H7 (cell line): ENCODE results near the gene FOXN3. TPM values are rescaled to one million over a fixed set of nuclear protein-coding genes. Genes with fewer than 3 reads are reported as not detected.

Source experiments
- DNase-seq: peaks from one replicate; pipeline ENCODE4 v3.0.0; 2012
- H3K27me3 ChIP-seq: 2 replicates; pipeline ENCODE4 v1.6.0; 2011; ENCODE audit warnings: mild to moderate bottlenecking, low read length; ENCODE audit not compliant: control insufficient read depth, insufficient read depth
- H3K36me3 ChIP-seq: replicated peaks from 2 replicates; pipeline ENCODE4 v1.5.1; 2011; ENCODE audit warnings: low read length; ENCODE audit not compliant: control insufficient read depth, insufficient read depth
- H3K4me3 ChIP-seq: 2 replicates; pipeline ENCODE4 v1.5.1; 2011; ENCODE audit warnings: low read depth, mild to moderate bottlenecking, control low read depth, low read length, moderate library complexity; ENCODE audit not compliant: insufficient read depth
- total RNA-seq: library from RNA; depleted of rRNA; stranded (reverse); fragments of >200 nt; shearing (Covaris generic); gene quantifications from 2 replicates; pipeline ENCODE4 v1.2.3, GENCODE V29; 2014

The FOXN3 gene
- total RNA-seq, 1 experiment from 2014 or later = 64.6 TPM

GRCh38 chr14:89143595-89143994, 273.4 kb downstream of the FOXN3 start:
- no peaks in the 10 kb centered on the region for H3K36me3 ChIP-seq
- DNase-seq = no peak
- H3K27me3 ChIP-seq = peaks cover 2% of the 10 kb centered on the region; the same call in 1 of the 2 replicates
- H3K4me3 ChIP-seq = no peak overlapping the region

DNA sequence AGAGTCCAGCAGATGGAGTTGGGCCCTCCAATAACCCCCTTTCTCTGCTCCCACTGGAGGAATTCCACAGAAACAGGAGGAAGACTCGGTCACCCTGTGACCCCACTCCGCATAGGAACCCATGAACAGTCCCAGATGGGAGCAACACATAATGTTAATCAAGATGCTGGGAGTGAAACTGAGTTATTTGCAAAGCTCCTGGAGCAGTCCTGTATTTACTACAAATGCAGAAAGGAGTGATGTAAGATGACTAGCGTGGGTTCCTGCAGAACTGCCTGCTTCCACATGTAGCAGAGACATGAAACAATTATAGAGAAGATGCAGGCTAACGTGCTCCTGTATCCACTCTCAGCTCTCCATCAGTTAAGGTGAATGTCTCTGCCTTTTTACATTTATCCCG, 274.7 kb downstream of the FOXN3 start:
- no peak for DNase-seq
- peaks cover 2% of the 10 kb centered on the region; the same call in 1 of the 2 replicates for H3K27me3 ChIP-seq
- no peaks in the 10 kb centered on the region for H3K36me3 ChIP-seq
- no peak overlapping the region for H3K4me3 ChIP-seq

DNA sequence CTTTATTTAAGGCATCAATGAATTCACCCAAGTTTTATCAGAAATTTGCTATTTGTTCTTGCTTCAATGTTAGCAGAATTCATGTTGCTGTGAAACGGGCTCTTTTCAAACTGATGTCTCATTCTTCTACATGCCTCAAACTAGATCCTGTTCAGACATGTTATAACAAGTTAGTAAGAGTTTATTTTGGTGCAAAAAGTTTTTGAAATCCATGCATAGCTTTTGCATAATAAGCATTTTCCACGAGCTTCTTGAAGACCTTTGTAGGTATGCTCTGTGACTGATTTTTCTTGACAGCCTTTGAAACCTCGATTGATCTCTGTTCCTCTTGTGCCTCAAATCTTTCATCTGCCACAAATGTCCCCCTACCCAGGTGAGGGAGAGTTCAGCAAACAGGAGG, 275.2 kb downstream of the FOXN3 start:
- Histone ChIP-seq H3K4me3 (no peak overlapping the region), H3K27me3 (peaks cover 2% of the 10 kb centered on the region; the same call in 1 of the 2 replicates), H3K36me3 (no peaks in the 10 kb centered on the region)
- DNase-seq = no peak

GRCh38 chr14:89140326-89140725, 276.7 kb downstream of the FOXN3 start:
- Histone ChIP-seq H3K4me3 (no peak overlapping the region), H3K27me3 (no peaks in the 10 kb centered on the region), H3K36me3 (no peaks in the 10 kb centered on the region)
- no peak for DNase-seq

GRCh38 chr14:89139404-89140247, 277.4 kb downstream of the FOXN3 start:
- Histone ChIP-seq H3K4me3 (no peak overlapping the region), H3K36me3 (no peaks in the 10 kb centered on the region), H3K27me3 (no peaks in the 10 kb centered on the region)
- DNase-seq = peak; percentile 55

GRCh38 chr14:89138846-89139245, 278.2 kb downstream of the FOXN3 start:
- no peak for DNase-seq
- Histone ChIP-seq H3K4me3 (no peak overlapping the region), H3K27me3 (no peaks in the 10 kb centered on the region), H3K36me3 (no peaks in the 10 kb centered on the region)

- no peaks in the 10 kb centered on the region for H3K36me3 ChIP-seq
- no peak for DNase-seq
- no peaks in the 10 kb centered on the region for H3K27me3 ChIP-seq
- no peak overlapping the region for H3K4me3 ChIP-seq
These were observed 279.4 kb downstream of the FOXN3 start for GRCh38 chr14:89137526-89138163.

DNA sequence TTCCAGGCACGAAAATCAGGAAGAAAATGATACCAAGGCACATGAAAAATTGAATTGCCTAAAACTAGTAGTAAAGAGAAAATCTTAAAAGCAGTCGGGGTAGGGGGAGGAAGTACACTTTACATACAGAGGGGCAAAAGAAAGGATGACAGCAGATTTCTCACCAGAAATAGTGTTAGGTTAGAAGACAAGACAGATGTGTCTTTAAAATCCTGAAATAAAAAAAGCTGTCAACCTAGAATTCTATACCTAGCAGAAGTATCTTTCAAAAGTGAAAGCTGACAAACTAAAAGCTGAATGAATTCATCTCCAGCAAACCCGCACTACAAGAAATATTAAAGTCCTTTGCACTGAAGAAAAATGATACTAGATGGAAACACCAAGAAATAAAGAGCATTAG, 280.4 kb downstream of the FOXN3 start:
- H3K4me3 ChIP-seq = no peak overlapping the region
- no peaks in the 10 kb centered on the region for H3K36me3 ChIP-seq
- H3K27me3 ChIP-seq = no peaks in the 10 kb centered on the region
- DNase-seq = no peak

DNA sequence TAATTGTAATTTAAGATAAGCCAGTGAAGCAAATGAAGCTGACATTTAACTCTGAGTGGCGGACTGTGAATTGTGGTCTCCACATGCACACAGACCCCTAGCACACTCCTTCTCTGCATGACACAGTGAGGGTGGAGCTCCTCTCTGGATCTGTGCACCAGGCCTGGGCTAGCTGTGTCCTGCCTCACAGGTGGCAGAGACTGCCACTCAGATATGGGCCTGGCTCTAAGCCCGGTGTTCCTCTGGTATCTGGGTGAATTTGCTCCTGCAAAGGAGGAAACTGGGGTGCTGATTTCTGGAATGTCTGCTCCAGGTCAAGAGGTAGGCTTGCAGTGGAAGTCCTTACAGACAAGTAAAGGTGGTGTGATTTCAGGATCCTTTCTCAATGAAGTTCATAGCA, 282.4 kb downstream of the FOXN3 start:
- H3K27me3 ChIP-seq = no peaks in the 10 kb centered on the region
- no peaks in the 10 kb centered on the region for H3K36me3 ChIP-seq
- no peak for DNase-seq
- H3K4me3 ChIP-seq = no peak overlapping the region

DNA sequence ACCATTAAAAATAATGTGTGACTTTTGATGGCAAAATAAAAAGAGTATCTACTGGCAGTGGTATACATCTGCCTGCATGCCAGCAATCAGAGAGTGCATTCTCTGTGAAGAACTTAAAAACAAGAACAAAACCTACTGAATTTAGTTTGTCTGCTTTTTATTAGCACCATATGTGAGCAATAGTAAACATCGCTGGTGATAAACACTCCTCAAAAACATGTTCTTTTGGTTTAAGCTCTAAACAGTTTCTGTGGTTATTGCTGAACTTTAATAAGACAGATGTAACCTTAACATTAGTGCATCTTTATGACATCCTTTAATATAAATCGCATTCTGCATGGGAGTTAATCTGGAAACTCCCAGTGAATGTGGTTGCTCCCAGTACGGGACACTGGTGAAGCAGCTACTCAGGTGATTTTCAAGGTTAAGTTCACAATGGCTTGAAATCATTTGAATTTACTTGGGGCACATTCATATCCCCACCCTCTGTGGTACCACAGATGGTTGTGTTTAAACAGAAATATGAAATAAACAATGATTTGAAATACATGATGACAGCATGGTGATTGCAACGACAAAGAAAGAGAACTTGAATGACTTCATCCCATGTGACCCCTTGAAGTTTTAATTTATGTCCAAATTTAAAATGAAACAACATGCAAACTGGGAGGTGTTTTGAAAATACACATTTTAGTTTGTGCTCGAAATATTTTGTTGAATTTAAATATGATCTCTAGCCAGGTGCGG, 285.9 kb downstream of the FOXN3 start:
- Histone ChIP-seq H3K36me3 (no peaks in the 10 kb centered on the region), H3K4me3 (no peak overlapping the region), H3K27me3 (no peaks in the 10 kb centered on the region)
- no peak for DNase-seq

DNA sequence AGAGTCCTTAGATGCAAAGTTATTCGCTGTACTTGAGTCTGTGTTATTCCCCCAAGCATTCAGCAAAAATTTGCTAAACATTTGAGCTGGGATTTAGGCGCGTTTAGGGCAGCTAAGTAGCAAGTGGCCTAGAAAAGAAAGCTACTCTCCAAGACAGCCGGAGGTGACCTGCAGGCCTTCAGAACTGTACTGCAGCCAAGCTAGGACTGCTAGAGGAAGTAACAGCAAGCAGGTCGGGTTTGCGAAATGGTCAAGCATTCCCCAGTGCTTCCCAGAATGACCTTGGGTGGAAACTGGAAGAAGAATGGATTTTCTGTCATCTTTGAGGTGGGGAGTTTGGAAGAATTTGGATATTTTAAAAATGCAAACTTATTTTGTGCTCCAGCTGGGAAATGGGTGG, 287.5 kb downstream of the FOXN3 start:
- H3K27me3 ChIP-seq = no peaks in the 10 kb centered on the region
- no peak overlapping the region for H3K4me3 ChIP-seq
- H3K36me3 ChIP-seq = no peaks in the 10 kb centered on the region
- DNase-seq = no peak

DNA sequence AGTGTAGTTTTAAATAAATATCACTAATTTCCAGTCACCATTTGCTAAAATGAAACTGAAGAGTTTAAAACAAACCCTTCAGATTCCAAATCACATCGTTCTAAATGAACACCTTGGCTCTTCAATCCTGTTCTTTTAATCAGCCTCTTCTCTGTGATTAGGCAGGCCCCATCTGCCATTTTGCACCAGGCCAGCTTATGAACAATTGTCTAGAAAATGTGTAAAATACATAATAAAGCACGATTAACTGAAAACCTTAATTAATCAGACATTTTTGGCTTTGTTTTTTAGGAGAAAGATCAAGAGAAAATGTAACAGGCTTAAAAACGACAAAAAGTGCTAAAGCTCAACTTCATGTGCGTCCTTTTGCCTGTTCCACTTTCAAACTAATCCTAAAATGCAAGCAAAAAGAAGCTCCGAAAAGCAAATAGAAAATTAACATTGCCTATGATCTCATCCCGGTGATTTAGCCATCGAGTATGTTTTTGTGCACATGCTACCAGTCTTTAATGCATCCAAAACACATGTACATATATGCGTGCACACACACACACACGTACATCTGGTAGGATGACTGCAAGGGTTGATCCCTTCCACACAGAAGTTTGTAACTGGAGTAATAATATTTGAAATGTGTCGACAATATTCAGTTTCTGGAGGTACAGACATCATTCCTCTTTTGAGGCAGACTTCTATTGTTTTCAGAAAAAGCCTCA, 288.6 kb downstream of the FOXN3 start:
- DNase-seq = no peak
- H3K27me3 ChIP-seq = no peaks in the 10 kb centered on the region

DNA sequence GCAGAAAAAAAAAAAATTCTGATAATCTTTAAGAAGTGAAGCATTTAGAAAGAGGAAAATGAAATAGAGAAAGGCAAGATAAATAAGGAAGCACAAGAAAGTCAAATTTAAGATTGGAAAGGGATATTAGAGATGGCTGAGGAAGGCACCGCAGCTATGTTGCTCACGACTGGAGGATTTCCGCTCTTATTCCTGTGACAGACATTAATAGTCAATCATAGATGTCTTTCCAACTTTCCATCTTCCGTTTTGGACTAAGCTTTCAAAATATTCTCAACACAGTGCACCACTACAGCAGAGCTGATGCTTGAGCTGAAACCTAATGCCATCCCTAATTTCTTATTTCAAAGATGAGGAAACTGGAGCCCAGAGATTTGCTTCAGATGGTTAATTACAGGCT, 290.6 kb downstream of the FOXN3 start:
- no peaks in the 10 kb centered on the region for H3K27me3 ChIP-seq
- no peak overlapping the region for H3K4me3 ChIP-seq
- no peaks in the 10 kb centered on the region for H3K36me3 ChIP-seq
- no peak for DNase-seq

More for the DNA sequence above, 288.6 kb downstream of the FOXN3 start:
- H3K36me3 ChIP-seq = no peaks in the 10 kb centered on the region
- no peak overlapping the region for H3K4me3 ChIP-seq

- Histone ChIP-seq H3K36me3 (no peaks in the 10 kb centered on the region), H3K27me3 (no peaks in the 10 kb centered on the region), H3K4me3 (no peak overlapping the region)
- no peak for DNase-seq
These were observed 291.8 kb downstream of the FOXN3 start for GRCh38 chr14:89125216-89125615.
